HAP-1 (cell line): ENCODE data around the gene SUDS3.

ENCODE experiments used
- DNase-seq, 2 experiments: peaks; one replicate each; pipeline ENCODE4 v3.0.0-alpha.2; 2016 to 2020; ENCODE audit warnings: low spot score in 2 of 2
- H3K27me3 ChIP-seq: fragments of 250-450 bp; sonication (Bioruptor Pico); 2 replicates; pipeline ENCODE4 v1.5.1; 2020; ENCODE audit warnings: low read depth, mild to moderate bottlenecking, moderate library complexity
- H3K36me3 ChIP-seq: fragments of 250-450 bp; sonication (Bioruptor Pico); replicated peaks from 2 replicates; pipeline ENCODE4 v1.5.1; 2020; ENCODE audit warnings: mild to moderate bottlenecking
- H3K4me1 ChIP-seq: fragments of 250-450 bp; sonication (Bioruptor Pico); 2 replicates; pipeline ENCODE4 v1.5.1; 2020; ENCODE audit warnings: mild to moderate bottlenecking
- H3K4me3 ChIP-seq: fragments of 250-450 bp; sonication (Bioruptor Pico); 2 replicates; pipeline ENCODE4 v1.5.1; 2020; ENCODE audit warnings: mild to moderate bottlenecking, moderate library complexity
- H3K9me3 ChIP-seq: fragments of 250-450 bp; sonication (Bioruptor Pico); 2 replicates; pipeline ENCODE4 v1.5.1; 2020; ENCODE audit warnings: mild to moderate bottlenecking, moderate library complexity
- in situ Hi-C: fragments of 300-500 bp; cut with MboI; formaldehyde crosslinking; loops from 3 replicates; pipeline ENCODE4 v1.14.3; 2020; ENCODE audit warnings: low sequenced_read_pairs, inconsistent platforms, mixed read lengths

Gene SUDS3

GRCh38 chr12:118463677-118464076 lies 87.3 kb downstream of the SUDS3 start:
- Histone ChIP-seq H3K27me3 (no peaks in the 10 kb centered on the region), H3K4me1 (no peaks in the 10 kb centered on the region), H3K9me3 (no peaks in the 10 kb centered on the region), H3K36me3 (no peaks in the 10 kb centered on the region), H3K4me3 (no peak overlapping the region)
- in situ Hi-C loops = no loop called here
- no peak for DNase-seq

GRCh38 chr12:118465706-118466105 lies 89.4 kb downstream of the SUDS3 start:
- DNase-seq = no peak
- H3K4me1 ChIP-seq = no peaks in the 10 kb centered on the region
- no peaks in the 10 kb centered on the region for H3K36me3 ChIP-seq
- H3K27me3 ChIP-seq = no peaks in the 10 kb centered on the region
- no peak overlapping the region for H3K4me3 ChIP-seq
- in situ Hi-C loops = no loop called here
- no peaks in the 10 kb centered on the region for H3K9me3 ChIP-seq
